ENCODE measurements around the gene GLI3. TPM values are rescaled to one million over a fixed set of nuclear protein-coding genes. Genes with fewer than 3 reads are reported as not detected.
A peak's percentile ranks its signal among the peaks of the same experiment; 100 is the strongest.

The GLI3 gene
- total and polyA plus RNA-seq, 2 of the 8 experiments (the other 6 are each of a cell fraction or from before 2014, with no cell fraction given) = 8.0 to 31.1 TPM

DNA sequence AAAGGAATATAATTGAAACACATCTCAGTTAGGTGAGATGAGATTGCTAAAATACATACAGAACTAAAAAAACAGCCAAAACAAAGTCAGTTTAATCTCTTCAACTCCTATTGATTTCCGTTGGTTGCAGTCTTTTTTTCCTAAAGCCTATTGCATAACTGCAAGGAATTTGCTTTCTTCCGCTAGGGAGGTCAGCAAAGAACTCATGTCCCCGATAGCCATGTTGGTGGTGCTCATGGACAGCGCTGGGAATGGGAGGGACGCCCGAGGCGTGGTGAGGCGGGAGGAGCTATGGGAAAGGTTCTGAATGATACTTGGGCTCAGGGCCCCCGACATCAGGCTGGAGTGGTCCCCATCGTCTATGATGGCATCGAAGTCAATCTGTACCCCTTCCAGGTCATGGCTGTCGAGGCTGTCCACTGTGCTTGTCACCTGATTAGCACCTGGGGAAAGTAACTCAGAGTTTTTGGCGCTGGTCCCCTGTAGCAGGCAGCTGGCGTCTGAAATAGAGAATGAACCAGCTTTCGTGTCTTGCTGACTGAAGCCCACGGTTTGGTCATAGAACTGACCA lies 272.7 kb downstream of the GLI3 start:
- H4K5ac ChIP-seq (ENCODE audit: insufficient read length, low read depth, low read length) = no peak overlapping the region

More for the DNA sequence above, 272.7 kb downstream of the GLI3 start:
- H3K9me3 ChIP-seq (ENCODE audit: insufficient read depth in 2 of 2, low read depth in 1 of 2, low read length in 1 of 2) = no peaks in the 10 kb centered on the region
- peaks cover 8 to 17% (median 11%) of the 10 kb centered on the region in 4 experiments; a peak in 5 of 8 replicates for H3K36me3 ChIP-seq (ENCODE audit: control insufficient read depth in 2 of 4, insufficient read depth in 4 of 4, low read length in 3 of 4)
- no peak overlapping the region for H3K27ac ChIP-seq (ENCODE audit: low read depth, low read length)
- no peak overlapping the region for H2AFZ ChIP-seq (ENCODE audit: low read length)
- no peaks in the 10 kb centered on the region for H3K79me2 ChIP-seq (ENCODE audit: control insufficient read depth in 1 of 2, insufficient read depth in 2 of 2, low read length in 2 of 2)
- no peak overlapping the region for H2AK5ac ChIP-seq (ENCODE audit: low read depth, low read length)
- no peak overlapping the region for H3K23ac ChIP-seq (ENCODE audit: insufficient read length)
- DNase-seq (ENCODE audit: low read depth in 1 of 2, low spot score in 2 of 2) (peak in 1 of 2 experiments; percentile 32), FAIRE-seq (no peak)
- no peak overlapping the region for H2BK120ac ChIP-seq (replicated peaks; ENCODE audit: low read depth, low read length)
- H2BK20ac ChIP-seq (ENCODE audit: low read length) = no peak overlapping the region
- H4K20me1 ChIP-seq (replicated peaks in 1 of 2; ENCODE audit: control insufficient read depth in 1 of 2, insufficient read depth in 2 of 2, low read length in 2 of 2) = peaks cover 0 to 2% of the 10 kb centered on the region in 2 experiments
- H3K79me1 ChIP-seq (ENCODE audit: low read depth, low read length) = no peaks in the 10 kb centered on the region
- H3K4me2 ChIP-seq (ENCODE audit: insufficient read depth in 1 of 2, low read depth in 2 of 2, low read length in 2 of 2) = no peak overlapping the region
- no peaks in the 10 kb centered on the region for H3K4me1 ChIP-seq (replicated peaks in 1 of 4; ENCODE audit: control insufficient read depth in 3 of 4, insufficient read depth in 4 of 4, low read length in 3 of 4)
- no peak overlapping the region for H3K56ac ChIP-seq (replicated peaks; ENCODE audit: insufficient read length, low read depth, low read length)
- POLR2A ChIA-PET (ENCODE audit: partially characterized antibody) = no interaction called here
- no peak overlapping the region for H3K4me3 ChIP-seq (ENCODE audit: extremely low read depth in 1 of 4, insufficient read depth in 2 of 4, low read depth in 3 of 4, low read length in 4 of 4)
- H3K27me3 ChIP-seq (replicated peaks in 1 of 4; ENCODE audit: control insufficient read depth in 3 of 4, extremely low read depth in 1 of 4, insufficient read depth in 3 of 4, low read length in 3 of 4) = no peaks in the 10 kb centered on the region
- no peak overlapping the region for H4K91ac ChIP-seq (replicated peaks; ENCODE audit: insufficient read length, low read length)
- no peaks in the 10 kb centered on the region for H3K23me2 ChIP-seq (ENCODE audit: low read depth, low read length)
- no peak overlapping the region for H3K14ac ChIP-seq (ENCODE audit: insufficient read length)
- 91% methylated on average over 16 of the region's 16 CpGs; no CpG with 5 or more reads in 1 of the 2 experiments for WGBS, 2 experiments (ENCODE audit: extremely low coverage in 1 of 2, insufficient coverage in 1 of 2, insufficient read length in 1 of 2, insufficient replicate concordance in 2 of 2, low coverage in 1 of 2, low lambda C conversion rate in 2 of 2, missing lambda C conversion rate in 1 of 2)
- no peak overlapping the region for H2BK15ac ChIP-seq (ENCODE audit: low read length)
- no peak overlapping the region for H4K8ac ChIP-seq (ENCODE audit: extremely low read depth, insufficient read depth, low read length)
- H3K9ac ChIP-seq (replicated peaks in 1 of 4; ENCODE audit: extremely low read depth in 1 of 4, low read depth in 3 of 4, low read length in 3 of 4) = no peak overlapping the region
- CTCF ChIA-PET (ENCODE audit: partially characterized antibody) = interaction anchor here (1.0 to 6.5 kb wide), 5 partner anchors 14 to 879 kb away, joined by 3 to 85 read pairs (median 4); no protein-coding TSS in a partner anchor
- H3K4ac ChIP-seq (replicated peaks; ENCODE audit: insufficient read length, low read depth, low read length) = no peak overlapping the region
- H2BK5ac ChIP-seq (ENCODE audit: low read depth, low read length) = no peak overlapping the region
- no peak overlapping the region for H2BK12ac ChIP-seq (ENCODE audit: low read depth, low read length)
- H3K18ac ChIP-seq (ENCODE audit: extremely low read depth, low read length) = no peak overlapping the region
- TF ChIP-seq EGR1 (IDR thresholded peaks at IDR 0.05; ENCODE audit: borderline replicate concordance, low read depth, low read length) (no peak), CTBP2 (IDR thresholded peaks at IDR 0.05; ENCODE audit: borderline replicate concordance, insufficient read depth, insufficient read length, low read length) (no peak), RNF2 (IDR thresholded peaks at IDR 0.05; ENCODE audit: borderline replicate concordance, low read depth, low read length, missing control alignments, poor library complexity, severe bottlenecking) (no peak), SIRT6 (IDR thresholded peaks at IDR 0.05; ENCODE audit: low read length) (no peak), CEBPB (IDR thresholded peaks at IDR 0.05; ENCODE audit: low read depth, low read length) (peak; percentile 19; the same call in 1 of the 2 replicates), TEAD4 (IDR thresholded peaks at IDR 0.05; ENCODE audit: low read depth, low read length) (no peak), YY1 (IDR thresholded peaks at IDR 0.05; ENCODE audit: low read depth, low read length) (no peak)
